Mucosa of rectum (tissue), 2 donors: ENCODE measurements around the gene RASSF1.
"Not testable (repeated sequence)": the region's sequence is repeated elsewhere in the genome, so short reads cannot be mapped to it uniquely, and the experiment has no call there.

Source experiments
- H3K27ac ChIP-seq, 2 donors: one replicate each; pipeline ENCODE4 v1.7.0; 2013; ENCODE audit warnings: inconsistent platforms in 2 of 2, low read depth in 2 of 2, low read length in 2 of 2
- H3K27me3 ChIP-seq, 2 donors: one replicate each; pipeline ENCODE4 v1.7.0; 2013; ENCODE audit warnings: low read length in 2 of 2; ENCODE audit not compliant: control insufficient read depth in 2 of 2, insufficient read depth in 2 of 2
- H3K36me3 ChIP-seq, 2 donors: one replicate each; pipeline ENCODE4 v1.7.0; 2013; ENCODE audit warnings: low read length in 2 of 2; ENCODE audit not compliant: control insufficient read depth in 2 of 2, insufficient read depth in 2 of 2
- H3K4me1 ChIP-seq, 2 donors: one replicate each; pipeline ENCODE4 v1.7.0; 2013; ENCODE audit warnings: low read length in 2 of 2, mild to moderate bottlenecking in 1 of 2; ENCODE audit not compliant: control insufficient read depth in 2 of 2, insufficient read depth in 2 of 2
- H3K4me3 ChIP-seq, 2 donors: one replicate each; pipeline ENCODE4 v1.7.0; 2013; ENCODE audit warnings: low read length in 2 of 2
- H3K9ac ChIP-seq, 2 donors: one replicate each; pipeline ENCODE4 v1.7.0; 2013; ENCODE audit warnings: low read length in 2 of 2, low read depth in 1 of 2, mild to moderate bottlenecking in 1 of 2
- H3K9me3 ChIP-seq, 2 donors: one replicate each; pipeline ENCODE4 v1.7.0; 2013; ENCODE audit warnings: low read length in 2 of 2; ENCODE audit not compliant: control insufficient read depth in 2 of 2
- donor health status: healthy.
- donor health status: Normal muscosa, but diverticular disease.

RASSF1 gene

GRCh38 chr3:50319181-50319893 lies 21.3 kb downstream of the RASSF1 start:
- peaks cover 2 to 8% of the 10 kb centered on the region in 2 donors for H3K36me3 ChIP-seq
- no peaks in the 10 kb centered on the region for H3K9me3 ChIP-seq
- no peak overlapping the region for H3K27ac ChIP-seq
- peak overlapping the region; percentile 6 to 89 for H3K4me3 ChIP-seq
- H3K4me1 ChIP-seq, result peaks cover 55 to 60% of the 10 kb centered on the region in 2 donors
- H3K27me3 ChIP-seq, result no peaks in the 10 kb centered on the region
- H3K9ac ChIP-seq, result peak overlapping the region; percentile 26 to 87

GRCh38 chr3:50318615-50319014 lies 22.0 kb downstream of the RASSF1 start:
- Histone ChIP-seq H3K9ac (peak overlapping the region in 1 of 2 donors; percentile 82), H3K4me3 (peak overlapping the region in 1 of 2 donors; percentile 29), H3K27ac (peak overlapping the region; percentile 97 to 98)

GRCh38 chr3:50318163-50318562 lies 22.5 kb downstream of the RASSF1 start:
- Histone ChIP-seq H3K9me3 (no peaks in the 10 kb centered on the region), H3K27ac (peak overlapping the region; percentile 97 to 98), H3K9ac (peak overlapping the region; percentile 41 to 82), H3K4me3 (peak overlapping the region in 1 of 2 donors; percentile 29), H3K4me1 (peaks cover 55 to 60% of the 10 kb centered on the region in 2 donors), H3K36me3 (peaks cover 2 to 8% of the 10 kb centered on the region in 2 donors), H3K27me3 (no peaks in the 10 kb centered on the region)

More at GRCh38 chr3:50318615-50319014, 22.0 kb downstream of the RASSF1 start:
- H3K4me1 ChIP-seq, result peaks cover 55 to 60% of the 10 kb centered on the region in 2 donors
- no peaks in the 10 kb centered on the region for H3K9me3 ChIP-seq
- no peaks in the 10 kb centered on the region for H3K27me3 ChIP-seq
- H3K36me3 ChIP-seq, result peaks cover 2 to 8% of the 10 kb centered on the region in 2 donors

- H3K4me3 ChIP-seq, result peak overlapping the region; percentile 23 to 34
- peaks cover 53 to 54% of the 10 kb centered on the region in 2 donors for H3K4me1 ChIP-seq
- H3K27me3 ChIP-seq, result no peaks in the 10 kb centered on the region
- peak overlapping the region; percentile 71 to 82 for H3K9ac ChIP-seq
- peaks cover 2 to 8% of the 10 kb centered on the region in 2 donors for H3K36me3 ChIP-seq
- H3K9me3 ChIP-seq, result no peaks in the 10 kb centered on the region
- peak overlapping the region; percentile 97 to 98 for H3K27ac ChIP-seq
Observed at GRCh38 chr3:50317300-50317699, 23.3 kb downstream of the RASSF1 start.

GRCh38 chr3:50316657-50317242 lies 23.9 kb downstream of the RASSF1 start:
- Histone ChIP-seq H3K4me1 (peaks cover 47 to 49% of the 10 kb centered on the region in 2 donors), H3K27me3 (no peaks in the 10 kb centered on the region), H3K9me3 (no peaks in the 10 kb centered on the region), H3K27ac (peak overlapping the region; percentile 97 to 98), H3K9ac (peak overlapping the region; percentile 71 to 82), H3K36me3 (peaks cover 2 to 8% of the 10 kb centered on the region in 2 donors), H3K4me3 (peak overlapping the region; percentile 23 to 34)

- no peaks in the 10 kb centered on the region for H3K9me3 ChIP-seq
- H3K4me1 ChIP-seq, result peaks cover 36 to 39% of the 10 kb centered on the region in 2 donors
- peaks cover 2 to 8% of the 10 kb centered on the region in 2 donors for H3K36me3 ChIP-seq
- H3K9ac ChIP-seq, result no peak overlapping the region
- no peaks in the 10 kb centered on the region for H3K27me3 ChIP-seq
- no peak overlapping the region for H3K27ac ChIP-seq
- no peak overlapping the region for H3K4me3 ChIP-seq
Observed at GRCh38 chr3:50314816-50315215, 25.8 kb downstream of the RASSF1 start.

GRCh38 chr3:50314342-50314741 lies 26.3 kb downstream of the RASSF1 start:
- Histone ChIP-seq H3K36me3 (peaks cover 2 to 3% of the 10 kb centered on the region in 2 donors), H3K9ac (no peak overlapping the region), H3K4me3 (no peak overlapping the region), H3K9me3 (no peaks in the 10 kb centered on the region), H3K27ac (no peak overlapping the region), H3K4me1 (peaks cover 31 to 35% of the 10 kb centered on the region in 2 donors), H3K27me3 (no peaks in the 10 kb centered on the region)

- not testable (repeated sequence) for H3K4me3 ChIP-seq, H3K27me3 ChIP-seq, H3K9ac ChIP-seq, H3K9me3 ChIP-seq, H3K27ac ChIP-seq, H3K36me3 ChIP-seq
- H3K4me1 ChIP-seq, result peaks cover 9 to 12% of the 10 kb centered on the region in 2 donors
Observed at GRCh38 chr3:50312041-50312440, 28.6 kb downstream of the RASSF1 start.

- Histone ChIP-seq H3K4me3 (no peak overlapping the region), H3K9ac (no peak overlapping the region), H3K9me3 (no peaks in the 10 kb centered on the region), H3K36me3 (no peaks in the 10 kb centered on the region), H3K27ac (no peak overlapping the region), H3K4me1 (peaks cover 16 to 21% of the 10 kb centered on the region in 2 donors), H3K27me3 (no peaks in the 10 kb centered on the region)
Observed at GRCh38 chr3:50304601-50305000, 36.0 kb downstream of the RASSF1 start.
